Subcutaneous abdominal adipose tissue (tissue), 5 donors: ENCODE measurements around the gene CDCP1.
A peak's percentile ranks its signal among the peaks of the same experiment; 100 is the strongest.

Experiments used
- H3K27ac ChIP-seq: one replicate; pipeline ENCODE4 v1.7.0; 2013; ENCODE audit warnings: low read depth, mild to moderate bottlenecking, inconsistent platforms, low read length, moderate library complexity
- H3K27me3 ChIP-seq, 5 donors: one replicate each; pipeline ENCODE4 v1.7.0; 2013; ENCODE audit warnings: low read length in 5 of 5, inconsistent platforms in 1 of 5; ENCODE audit not compliant: control insufficient read depth in 5 of 5, insufficient read depth in 4 of 5
- H3K36me3 ChIP-seq, 5 donors: one replicate each; pipeline ENCODE4 v1.7.0; 2013; ENCODE audit warnings: low read length in 5 of 5; ENCODE audit not compliant: control insufficient read depth in 5 of 5, insufficient read depth in 5 of 5
- H3K4me1 ChIP-seq, 5 donors: one replicate each; pipeline ENCODE4 v1.7.0; 2013; ENCODE audit warnings: low read length in 5 of 5, mild to moderate bottlenecking in 3 of 5, moderate library complexity in 1 of 5; ENCODE audit not compliant: control insufficient read depth in 5 of 5, insufficient read depth in 5 of 5
- H3K4me3 ChIP-seq, 5 donors: one replicate each; pipeline ENCODE4 v1.7.0; 2013; ENCODE audit warnings: low read length in 5 of 5, low read depth in 1 of 5
- H3K9ac ChIP-seq, 5 donors: one replicate each; pipeline ENCODE4 v1.7.0; 2013; ENCODE audit warnings: low read length in 5 of 5, mild to moderate bottlenecking in 4 of 5, moderate library complexity in 3 of 5
- H3K9me3 ChIP-seq, 5 donors: one replicate each; pipeline ENCODE4 v1.7.0; 2013; ENCODE audit warnings: low read length in 5 of 5; ENCODE audit not compliant: control insufficient read depth in 5 of 5
- donor health status: healthy.
- donor health status: healthy.
- donor health status: healthy.
- donor health status: healthy.
- donor health status: healthy.

Gene CDCP1

GRCh38 chr3:45119376-45119775 lies 26.8 kb downstream of the CDCP1 start:
- Histone ChIP-seq H3K27ac (no peak overlapping the region), H3K9me3 (no peaks in the 10 kb centered on the region), H3K4me1 (no peaks in the 10 kb centered on the region), H3K4me3 (no peak overlapping the region), H3K36me3 (no peaks in the 10 kb centered on the region), H3K27me3 (peaks cover 0 to 6% (median 2%) of the 10 kb centered on the region in 5 donors), H3K9ac (no peak overlapping the region)

GRCh38 chr3:45118615-45119071 lies 27.5 kb downstream of the CDCP1 start:
- Histone ChIP-seq H3K27me3 (peaks cover 0 to 4% (median 0%) of the 10 kb centered on the region in 5 donors), H3K9me3 (no peaks in the 10 kb centered on the region), H3K27ac (no peak overlapping the region), H3K4me1 (no peaks in the 10 kb centered on the region), H3K36me3 (no peaks in the 10 kb centered on the region), H3K9ac (no peak overlapping the region), H3K4me3 (no peak overlapping the region)

GRCh38 chr3:45116350-45116749 lies 29.8 kb downstream of the CDCP1 start:
- Histone ChIP-seq H3K36me3 (no peaks in the 10 kb centered on the region), H3K27me3 (peaks cover 0 to 4% (median 0%) of the 10 kb centered on the region in 5 donors), H3K9ac (no peak overlapping the region), H3K4me3 (no peak overlapping the region), H3K4me1 (no peaks in the 10 kb centered on the region), H3K9me3 (no peaks in the 10 kb centered on the region), H3K27ac (no peak overlapping the region)

GRCh38 chr3:45113625-45114050 lies 32.5 kb downstream of the CDCP1 start:
- Histone ChIP-seq H3K9ac (no peak overlapping the region), H3K4me1 (peaks cover 0 to 11% (median 0%) of the 10 kb centered on the region in 5 donors), H3K36me3 (no peaks in the 10 kb centered on the region), H3K27me3 (no peaks in the 10 kb centered on the region), H3K27ac (no peak overlapping the region), H3K9me3 (no peaks in the 10 kb centered on the region), H3K4me3 (no peak overlapping the region)

GRCh38 chr3:45112939-45113338 lies 33.2 kb downstream of the CDCP1 start:
- no peak overlapping the region for H3K27ac ChIP-seq

GRCh38 chr3:45110509-45110833 lies 35.7 kb downstream of the CDCP1 start:
- no peaks in the 10 kb centered on the region for H3K9me3 ChIP-seq

More at GRCh38 chr3:45112939-45113338, 33.2 kb downstream of the CDCP1 start:
- Histone ChIP-seq H3K4me3 (no peak overlapping the region), H3K4me1 (peaks cover 0 to 11% (median 0%) of the 10 kb centered on the region in 5 donors), H3K9me3 (no peaks in the 10 kb centered on the region), H3K27me3 (no peaks in the 10 kb centered on the region), H3K9ac (no peak overlapping the region), H3K36me3 (no peaks in the 10 kb centered on the region)

GRCh38 chr3:45109771-45110508 lies 36.2 kb downstream of the CDCP1 start:
- Histone ChIP-seq H3K4me1 (peaks cover 0 to 11% (median 0%) of the 10 kb centered on the region in 5 donors), H3K27ac (no peak overlapping the region), H3K36me3 (no peaks in the 10 kb centered on the region), H3K4me3 (peak overlapping the region in 2 of 5 donors; percentile 11 to 22), H3K9me3 (no peaks in the 10 kb centered on the region), H3K27me3 (no peaks in the 10 kb centered on the region), H3K9ac (peak overlapping the region in 1 of 5 donors; percentile 14)

More at GRCh38 chr3:45110509-45110833, 35.7 kb downstream of the CDCP1 start:
- Histone ChIP-seq H3K9ac (peak overlapping the region in 1 of 5 donors; percentile 14), H3K27me3 (no peaks in the 10 kb centered on the region), H3K4me1 (peaks cover 0 to 11% (median 0%) of the 10 kb centered on the region in 5 donors), H3K36me3 (no peaks in the 10 kb centered on the region), H3K4me3 (peak overlapping the region in 2 of 5 donors; percentile 11 to 22), H3K27ac (no peak overlapping the region)

- Histone ChIP-seq H3K27ac (no peak overlapping the region), H3K9me3 (no peaks in the 10 kb centered on the region), H3K4me1 (peaks cover 0 to 11% (median 0%) of the 10 kb centered on the region in 5 donors), H3K36me3 (no peaks in the 10 kb centered on the region), H3K27me3 (no peaks in the 10 kb centered on the region), H3K4me3 (no peak overlapping the region), H3K9ac (no peak overlapping the region)
Observed at GRCh38 chr3:45106874-45107273, 39.3 kb downstream of the CDCP1 start.

GRCh38 chr3:45105855-45106671 lies 40.1 kb downstream of the CDCP1 start:
- H3K9me3 ChIP-seq, result no peaks in the 10 kb centered on the region
- H3K4me3 ChIP-seq, result no peak overlapping the region
- H3K36me3 ChIP-seq, result no peaks in the 10 kb centered on the region
- H3K27ac ChIP-seq, result no peak overlapping the region
- H3K9ac ChIP-seq, result no peak overlapping the region
- H3K4me1 ChIP-seq, result peaks cover 0 to 11% (median 0%) of the 10 kb centered on the region in 5 donors
- H3K27me3 ChIP-seq, result no peaks in the 10 kb centered on the region
